ENCODE measurements around the gene CDCA8. TPM values are rescaled to one million over a fixed set of nuclear protein-coding genes. Genes with fewer than 3 reads are reported as not detected.

The CDCA8 gene
- total RNA-seq, 1 experiment from 2014 or later: 57.9 TPM

- TF ChIP-seq EZH2 (IDR thresholded peaks at IDR 0.05; ENCODE audit: low read depth): no peak
- no peak for TF ChIP-seq CTCF (conservative IDR thresholded peaks at IDR 0.05)
- CTCF ChIA-PET: no interaction called here
- H3K27me3 ChIP-seq (ENCODE audit: insufficient read depth, low read depth): peaks cover 26% of the 10 kb centered on the region
Measured at GRCh38 chr1:37653906-37654305, 38.4 kb upstream of the CDCA8 start.

GRCh38 chr1:37655274-37655673 is 37.0 kb upstream of the CDCA8 start:
- BruUV-seq (replicated peaks): no TSS peak
- DNase-seq: no peak
- no peaks in the 10 kb centered on the region for H3K9me3 ChIP-seq (ENCODE audit: insufficient read depth, low read depth)
- H3K9me2 ChIP-seq (ENCODE audit: insufficient read depth): no peaks in the 10 kb centered on the region
- H3K4me1 ChIP-seq (replicated peaks; ENCODE audit: insufficient read depth): no peaks in the 10 kb centered on the region
- H3K4me3 ChIP-seq: no peak overlapping the region
- H3K79me2 ChIP-seq (ENCODE audit: low read depth): no peaks in the 10 kb centered on the region
- H3K4me2 ChIP-seq: no peak overlapping the region
- ChIA-PET CTCF (interaction anchor here (0.5 kb wide), 1 partner anchor 52 kb away, joined by 3 read pairs; no protein-coding TSS in a partner anchor), POLR2A (ENCODE audit: unreplicated experiment) (interaction anchor here (0.6 kb wide), 2 partner anchors 110 to 608 kb away, joined by 5 to 10 read pairs; no protein-coding TSS in a partner anchor)
- H3F3A ChIP-seq (ENCODE audit: insufficient read depth, low read depth): no peaks in the 10 kb centered on the region; the same call in 1 of the 2 replicates
- TF ChIP-seq EZH2 (IDR thresholded peaks at IDR 0.05; ENCODE audit: low read depth) (no peak), CTCF (conservative IDR thresholded peaks at IDR 0.05) (no peak)
- H3K27ac ChIP-seq: no peak overlapping the region
- H4K20me1 ChIP-seq (ENCODE audit: insufficient read depth): no peaks in the 10 kb centered on the region
- intact Hi-C loops (cut with micrococcal nuclease; ENCODE audit: unreplicated experiment): no loop called here
- H3K27me3 ChIP-seq (ENCODE audit: insufficient read depth, low read depth): peaks cover 33% of the 10 kb centered on the region
- no peak overlapping the region for H2AFZ ChIP-seq
- no peaks in the 10 kb centered on the region for H3K36me3 ChIP-seq (ENCODE audit: low read depth)

More at GRCh38 chr1:37653906-37654305, 38.4 kb upstream of the CDCA8 start:
- no peaks in the 10 kb centered on the region for H3F3A ChIP-seq (ENCODE audit: insufficient read depth, low read depth)
- no TSS peak for BruUV-seq (replicated peaks)
- DNase-seq: no peak
- no peak overlapping the region for H2AFZ ChIP-seq
- no peaks in the 10 kb centered on the region for H3K36me3 ChIP-seq (ENCODE audit: low read depth)
- no peaks in the 10 kb centered on the region for H3K79me2 ChIP-seq (ENCODE audit: low read depth)
- no peak overlapping the region for H3K4me2 ChIP-seq
- no peak overlapping the region for H3K4me3 ChIP-seq
- no peaks in the 10 kb centered on the region for H4K20me1 ChIP-seq (ENCODE audit: insufficient read depth)
- POLR2A ChIA-PET (ENCODE audit: unreplicated experiment): interaction anchor here (0.6 kb wide), 1 partner anchor 1155 kb away, joined by 5 read pairs; no protein-coding TSS in a partner anchor
- no peaks in the 10 kb centered on the region for H3K9me3 ChIP-seq (ENCODE audit: insufficient read depth, low read depth)
- H3K27ac ChIP-seq: no peak overlapping the region
- no peaks in the 10 kb centered on the region for H3K9me2 ChIP-seq (ENCODE audit: insufficient read depth)
- intact Hi-C loops (cut with micrococcal nuclease; ENCODE audit: unreplicated experiment): no loop called here
- H3K4me1 ChIP-seq (replicated peaks; ENCODE audit: insufficient read depth): no peaks in the 10 kb centered on the region

GRCh38 chr1:37656026-37656425 is 36.3 kb upstream of the CDCA8 start:
- Histone ChIP-seq H3F3A (ENCODE audit: insufficient read depth, low read depth) (no peaks in the 10 kb centered on the region; the same call in 1 of the 2 replicates), H3K9me2 (ENCODE audit: insufficient read depth) (no peaks in the 10 kb centered on the region), H3K4me3 (no peak overlapping the region), H2AFZ (no peak overlapping the region), H3K79me2 (ENCODE audit: low read depth) (no peaks in the 10 kb centered on the region), H3K36me3 (ENCODE audit: low read depth) (no peaks in the 10 kb centered on the region), H4K20me1 (ENCODE audit: insufficient read depth) (no peaks in the 10 kb centered on the region), H3K9me3 (ENCODE audit: insufficient read depth, low read depth) (no peaks in the 10 kb centered on the region), H3K27ac (no peak overlapping the region), H3K4me2 (no peak overlapping the region), H3K27me3 (ENCODE audit: insufficient read depth, low read depth) (peaks cover 33% of the 10 kb centered on the region), H3K4me1 (replicated peaks; ENCODE audit: insufficient read depth) (no peaks in the 10 kb centered on the region)
- DNase-seq: no peak
- POLR2A ChIA-PET (ENCODE audit: unreplicated experiment): no interaction called here
- no TSS peak for BruUV-seq (replicated peaks)
- intact Hi-C loops (cut with micrococcal nuclease; ENCODE audit: unreplicated experiment): no loop called here
- CTCF ChIA-PET: interaction anchor here (0.7 kb wide), 1 partner anchor 1016 kb away, joined by 3 read pairs; no protein-coding TSS in a partner anchor
- no peak for TF ChIP-seq CTCF (conservative IDR thresholded peaks at IDR 0.05)

Measured in PC-9 (cell line).